HepG2 (cell line): Measurements from ENCODE around the gene HINT1. TPM values are rescaled to one million over a fixed set of nuclear protein-coding genes. Genes with fewer than 3 reads are reported as not detected.

Source experiments
- AHDC1 ChIP-seq: sonication (generic); formaldehyde crosslinking; IDR thresholded peaks from 2 replicates; pipeline ENCODE4 v1.5.1; 2020; ENCODE audit warnings: mild to moderate bottlenecking, missing genetic modification reagents, borderline replicate concordance
- DNMT1 ChIP-seq: sonication (generic); formaldehyde crosslinking; IDR thresholded peaks from 2 replicates; pipeline ENCODE4 v1.5.1; 2020; ENCODE audit warnings: mild to moderate bottlenecking, missing genetic modification reagents
- IRX3 ChIP-seq: sonication (generic); formaldehyde crosslinking; IDR thresholded peaks from 2 replicates; pipeline ENCODE4 v1.8.1; 2023; ENCODE audit warnings: mild to moderate bottlenecking, low read depth, missing genetic modification reagents, borderline replicate concordance
- JARID2 ChIP-seq: sonication (generic); formaldehyde crosslinking; IDR thresholded peaks from 2 replicates; pipeline ENCODE4 v1.8.1; 2023; ENCODE audit warnings: missing genetic modification reagents, inconsistent platforms; ENCODE audit not compliant: insufficient replicate concordance
- JUNB ChIP-seq: sonication (generic); formaldehyde crosslinking; IDR thresholded peaks from 2 replicates; pipeline ENCODE4 v1.8.0; 2022; ENCODE audit warnings: missing genetic modification reagents, mild to moderate bottlenecking, borderline replicate concordance
- NCOA2 ChIP-seq: sonication (generic); formaldehyde crosslinking; IDR thresholded peaks from 2 replicates; pipeline ENCODE4 v1.8.0; 2022; ENCODE audit warnings: inconsistent platforms
- RARG ChIP-seq: sonication (generic); formaldehyde crosslinking; IDR thresholded peaks from 2 replicates; pipeline ENCODE4 v1.4.0; 2020; ENCODE audit warnings: low read depth, mild to moderate bottlenecking, missing genetic modification reagents
- SRSF9 ChIP-seq: fragments of 200-400 bp; formaldehyde crosslinking; IDR thresholded peaks from 2 replicates; pipeline ENCODE4 v1.6.1; 2018; ENCODE audit warnings: borderline replicate concordance, mild to moderate bottlenecking, low read depth, low read length; ENCODE audit not compliant: insufficient read depth, poor library complexity, severe bottlenecking
- TAF15 ChIP-seq: fragments of 200-400 bp; formaldehyde crosslinking; IDR thresholded peaks from one replicate; pipeline ENCODE4 v1.6.1; 2018; ENCODE audit warnings: mild to moderate bottlenecking, low read depth, low read length; ENCODE audit not compliant: poor library complexity, severe bottlenecking
- TCF7L2 ChIP-seq: IDR thresholded peaks from 2 replicates; pipeline ENCODE4 v1.6.1; 2011; ENCODE audit warnings: mild to moderate bottlenecking, low read depth, low read length, moderate library complexity
- TEAD3 ChIP-seq: optimal IDR thresholded peaks from 2 replicates; pipeline ENCODE3; 2016; ENCODE audit warnings: borderline replicate concordance
- THYN1 ChIP-seq: sonication (generic); formaldehyde crosslinking; IDR thresholded peaks from 2 replicates; pipeline ENCODE4 v1.8.1; 2023; ENCODE audit warnings: low read depth, mild to moderate bottlenecking, moderate library complexity, missing genetic modification reagents, borderline replicate concordance
- TRAFD1 ChIP-seq: sonication (generic); formaldehyde crosslinking; IDR thresholded peaks from 2 replicates; pipeline ENCODE4 v1.5.1; 2020; ENCODE audit warnings: missing genetic modification reagents, mild to moderate bottlenecking, borderline replicate concordance
- ZBTB39 ChIP-seq: sonication (generic); formaldehyde crosslinking; IDR thresholded peaks from 2 replicates; pipeline ENCODE4 v1.5.0; 2020; ENCODE audit warnings: missing genetic modification reagents
- ZKSCAN1 ChIP-seq: fragments of 150-350 bp; IDR thresholded peaks from 2 replicates; pipeline ENCODE4 v1.6.1; 2014; ENCODE audit warnings: low read length
- ZMYM4 ChIP-seq: sonication (generic); formaldehyde crosslinking; IDR thresholded peaks from 2 replicates; pipeline ENCODE4 v1.8.1; 2023; ENCODE audit warnings: mild to moderate bottlenecking, missing genetic modification reagents
- ZNF264 ChIP-seq: sonication (generic); formaldehyde crosslinking; IDR thresholded peaks from 2 replicates; pipeline ENCODE4 v1.4.0; 2020; ENCODE audit warnings: missing genetic modification reagents
- ZNF317 ChIP-seq: sonication (generic); formaldehyde crosslinking; IDR thresholded peaks from 2 replicates; pipeline ENCODE4 v1.5.0; 2020; ENCODE audit warnings: mild to moderate bottlenecking, missing genetic modification reagents
- ZNF616 ChIP-seq: sonication (generic); formaldehyde crosslinking; IDR thresholded peaks from 2 replicates; pipeline ENCODE4 v1.5.0; 2020; ENCODE audit warnings: low read depth, mild to moderate bottlenecking, missing genetic modification reagents
- polyA plus RNA-seq, 8 experiments: library from polyadenylated mRNA; depleted of rRNA in 3 of 8; stranded (reverse) in 7 of 8; unstranded in 1 of 8; fragments of >200 nt; fragmentation: Illumina TruSeq in 4 of 8; extraction: Trizol in 4 of 8; gene quantifications; 2 replicates each; pipeline versions ENCODE4 v1.2.1 to v1.2.3, GENCODE V29; 2011 to 2016; ENCODE audit warnings: low read depth in 4 of 8, missing spikeins in 1 of 8, mixed read lengths in 1 of 8; ENCODE audit not compliant: insufficient read depth in 1 of 8
- total RNA-seq, 5 experiments: library from RNA; depleted of rRNA; stranded (reverse); fragments of >200 nt; fragmentation: Illumina TruSeq; extraction: Trizol; gene quantifications; 2 replicates each; pipeline ENCODE4 v1.2.3, GENCODE V29; 2016; ENCODE audit warnings: low read depth in 1 of 5

The HINT1 gene
- total and polyA plus RNA-seq, 2 of the 13 experiments (the other 11 are each of a cell fraction or from before 2014, with no cell fraction given): 428 to 997 TPM

GRCh38 chr5:131164191-131165118, 601 bp downstream of the HINT1 start (continued):
- TF ChIP-seq ZBTB39 (CRISPR knock-in tag) (no peak), ZMYM4 (CRISPR knock-in tag) (no peak), RARG (CRISPR knock-in tag) (0 out of 2 replicates have a peak, but pooled peaks have one; percentile 72), JUNB (CRISPR knock-in tag) (no peak), DNMT1 (no peak), THYN1 (CRISPR knock-in tag) (no peak), ZKSCAN1 (no peak), ZNF317 (no peak), TRAFD1 (CRISPR knock-in tag) (no peak), ZNF264 (CRISPR knock-in tag) (peak; percentile 52; the same call in 1 of the 2 replicates), AHDC1 (peak; percentile 53; the same call in 1 of the 2 replicates), NCOA2 (CRISPR knock-in tag) (no peak; the same call in 1 of the 2 replicates), TEAD3 (no peak), JARID2 (CRISPR knock-in tag) (peak; percentile 83), TAF15 (no peak), ZNF616 (CRISPR knock-in tag) (no peak), SRSF9 (no peak), IRX3 (no peak), TCF7L2 (no peak)
